H54 (cell line): ENCODE measurements around the gene TMEFF2.

Source experiments
- DNase-seq: peaks from one replicate; pipeline ENCODE4 v3.0.0; 2011; ENCODE audit warnings: low spot score, mixed read lengths; ENCODE audit not compliant: insufficient read length
- FAIRE-seq: peaks from 3 replicates; lab custom pipeline; 2011; peaks lifted over from hg19 to GRCh38; lab: Jason Lieb, UNC
- POLR2A ChIP-seq: IDR thresholded peaks from 2 replicates; pipeline ENCODE4 v1.6.1; 2011; ENCODE audit warnings: low read depth, mild to moderate bottlenecking, low read length

The TMEFF2 gene

GRCh38 chr2:192047315-192048107 is 147.2 kb downstream of the TMEFF2 start:
- DNase-seq (no peak), FAIRE-seq (no peak)
- no peak for TF ChIP-seq POLR2A

DNA sequence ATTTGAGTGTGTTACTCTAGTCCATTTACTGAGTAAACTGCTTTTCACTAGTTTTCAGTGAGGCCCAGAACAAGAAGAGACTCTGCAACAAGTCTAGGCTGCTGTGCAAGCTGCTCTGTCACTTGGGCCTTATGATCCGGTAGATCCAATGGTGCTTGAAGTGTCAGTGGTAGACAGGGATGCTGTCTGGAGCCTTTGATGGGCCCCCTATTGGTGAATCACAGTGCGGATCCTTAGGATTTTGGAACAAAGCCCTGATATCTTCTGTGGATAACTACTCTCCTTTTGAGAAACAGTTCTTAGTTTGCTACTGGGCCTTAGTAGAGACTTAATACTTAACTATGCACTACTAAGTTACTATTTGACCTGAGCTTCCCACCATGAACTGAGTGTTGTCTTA is 150.2 kb downstream of the TMEFF2 start:
- TF ChIP-seq POLR2A = no peak
- FAIRE-seq (no peak), DNase-seq (no peak)

DNA sequence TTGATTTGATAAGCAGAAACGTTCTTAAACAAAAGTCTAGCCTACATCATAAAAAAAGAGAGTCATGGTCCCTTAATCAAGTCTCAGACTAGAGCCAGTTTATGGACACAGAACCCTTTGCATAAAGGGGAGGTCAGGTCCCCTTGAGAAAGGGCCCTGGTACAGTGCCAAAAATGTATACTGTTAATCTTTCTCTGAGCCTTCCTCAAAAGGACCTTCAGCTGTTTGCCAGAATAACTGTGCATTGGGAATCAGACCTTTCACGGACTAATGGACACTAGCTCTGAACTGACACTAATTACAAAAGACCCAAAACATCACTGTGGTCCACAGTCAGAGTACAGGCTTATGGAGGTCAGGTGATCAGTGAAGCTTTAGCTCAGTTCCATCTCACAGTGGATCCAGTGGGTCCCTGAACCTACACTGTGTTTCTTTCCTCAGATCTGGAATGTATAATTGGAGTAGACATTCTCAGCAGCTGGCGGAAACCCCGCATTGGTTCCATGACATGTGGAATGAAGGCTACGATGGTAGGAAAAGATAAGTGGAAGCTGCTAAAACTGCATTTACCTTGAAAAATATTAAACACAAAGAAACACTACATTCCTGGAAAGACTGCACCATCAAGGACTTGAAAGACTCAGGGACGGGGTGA is 151.4 kb downstream of the TMEFF2 start:
- TF ChIP-seq POLR2A = no peak
- FAIRE-seq = no peak
- no peak for DNase-seq

DNA sequence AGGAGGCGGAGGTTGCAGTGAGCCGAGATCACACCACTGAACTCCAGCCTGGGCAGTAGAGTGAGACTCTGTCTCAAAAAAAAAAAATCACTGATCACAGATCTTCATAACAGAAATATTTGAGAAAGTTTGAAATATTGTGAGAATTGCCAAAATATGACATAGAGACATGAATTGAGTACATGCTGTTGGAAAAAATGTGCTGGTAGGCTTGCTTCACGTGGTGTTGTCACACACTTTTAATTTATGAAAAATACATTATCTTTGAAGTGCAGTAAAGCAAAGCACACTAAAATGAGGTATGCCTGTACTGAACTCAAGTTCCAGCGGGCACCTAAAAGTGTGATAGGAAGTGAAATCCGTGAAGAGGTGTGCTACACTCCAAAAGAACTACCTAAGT is 152.6 kb downstream of the TMEFF2 start:
- no peak for TF ChIP-seq POLR2A
- FAIRE-seq (no peak), DNase-seq (no peak)

- TF ChIP-seq POLR2A = no peak
- no peak for FAIRE-seq
- no peak for DNase-seq
Measured at GRCh38 chr2:192038110-192038509, 156.6 kb downstream of the TMEFF2 start.

GRCh38 chr2:192035731-192036442 is 158.8 kb downstream of the TMEFF2 start:
- FAIRE-seq (peak; percentile 74), DNase-seq (peak; percentile 2)
- no peak for TF ChIP-seq POLR2A

DNA sequence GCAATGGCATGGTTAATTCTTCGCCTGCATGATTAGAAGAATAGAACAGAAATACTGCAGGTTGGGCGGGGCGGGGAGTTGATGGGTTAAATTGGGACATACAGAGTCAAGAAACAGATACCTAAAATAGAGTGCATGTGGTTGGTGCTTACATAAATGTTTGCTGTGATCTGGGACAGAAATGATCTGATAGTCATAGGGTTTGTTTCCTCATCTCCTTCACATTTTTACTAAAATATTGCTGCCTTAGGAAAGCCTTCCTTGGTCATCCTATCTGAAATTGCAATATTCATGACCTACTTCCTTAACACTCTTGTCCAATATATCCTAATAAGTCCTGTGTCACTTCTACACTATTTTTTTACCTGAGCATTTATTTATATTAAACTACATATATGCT is 163.9 kb downstream of the TMEFF2 start:
- DNase-seq (no peak), FAIRE-seq (no peak)

DNA sequence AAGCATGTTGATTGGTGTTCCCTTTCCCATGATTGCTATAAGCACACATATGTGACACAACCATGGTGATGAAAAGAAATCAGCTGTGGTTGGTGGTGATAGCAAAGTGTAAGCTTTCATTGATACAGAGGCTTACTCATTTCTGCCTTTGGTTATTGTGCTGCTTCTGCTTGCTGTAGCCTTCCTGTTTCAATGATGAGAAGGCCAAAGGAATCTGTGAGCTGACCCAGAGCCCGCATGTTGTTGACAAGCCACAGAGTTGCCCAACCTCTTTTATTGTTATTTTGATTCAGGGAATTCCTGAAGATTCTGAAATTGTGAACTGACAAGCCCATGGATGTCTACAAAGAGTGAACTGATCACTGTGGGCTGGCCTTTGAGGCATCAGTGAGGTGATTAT is 164.4 kb downstream of the TMEFF2 start:
- no peak for TF ChIP-seq POLR2A
- DNase-seq (no peak), FAIRE-seq (no peak)

More for the DNA sequence above, 163.9 kb downstream of the TMEFF2 start:
- TF ChIP-seq POLR2A = no peak

- peak; percentile 6 for FAIRE-seq
- DNase-seq = peak; percentile 5
- TF ChIP-seq POLR2A = no peak
Measured at GRCh38 chr2:192029089-192029488, 165.6 kb downstream of the TMEFF2 start.

DNA sequence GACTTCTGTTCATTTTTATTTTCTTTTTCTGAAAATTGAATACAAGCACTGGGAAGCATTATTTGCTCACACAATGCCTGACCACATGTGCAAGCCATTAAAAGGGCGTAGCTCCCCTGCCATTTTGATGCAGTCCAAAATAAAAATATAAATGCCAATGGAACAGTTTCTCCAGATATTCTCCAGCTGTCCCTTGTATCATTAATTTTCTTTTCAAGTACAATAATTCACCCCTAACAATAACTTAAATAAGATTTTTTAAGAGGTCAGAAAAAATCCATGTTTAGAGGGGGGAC is 168.0 kb downstream of the TMEFF2 start:
- TF ChIP-seq POLR2A = no peak
- no peak for FAIRE-seq
- DNase-seq = no peak

DNA sequence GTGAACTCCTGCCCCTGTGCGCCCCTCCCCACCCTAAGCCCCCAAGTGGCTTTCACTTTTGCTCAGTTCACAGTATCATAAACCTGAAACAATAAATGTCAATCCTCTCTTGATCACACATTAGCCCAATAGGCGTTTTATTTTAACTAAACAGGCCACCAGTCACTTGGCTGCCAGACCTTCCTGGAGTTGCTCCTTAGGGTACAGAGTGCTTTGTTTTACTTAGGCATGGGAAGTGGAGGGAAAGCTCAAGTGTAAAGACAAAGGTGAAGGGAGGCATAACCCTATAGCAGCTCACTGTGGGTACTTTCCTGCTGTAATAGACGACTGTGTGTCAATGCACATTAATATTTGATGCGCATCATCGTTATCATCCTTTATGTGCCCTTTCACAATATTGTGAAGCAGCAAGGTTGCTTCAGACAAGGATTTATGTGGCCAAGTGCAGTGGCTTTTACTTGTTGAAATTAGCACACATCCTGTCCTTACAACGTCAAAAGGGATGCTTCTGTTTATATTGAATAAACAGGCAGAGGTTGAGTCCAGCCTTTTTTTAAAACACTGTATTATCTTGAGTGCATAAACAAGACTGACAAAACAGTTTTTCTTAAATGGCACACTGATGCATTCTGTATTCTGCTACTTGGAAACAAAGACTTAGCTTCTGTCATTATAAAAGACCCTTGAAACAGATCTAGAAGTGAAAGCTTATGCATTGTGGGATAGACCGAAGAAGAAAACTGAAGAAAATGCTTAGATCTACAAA is 168.5 kb downstream of the TMEFF2 start:
- DNase-seq (no peak), FAIRE-seq (no peak)
- no peak for TF ChIP-seq POLR2A

GRCh38 chr2:192025637-192026036 is 169.1 kb downstream of the TMEFF2 start:
- no peak for TF ChIP-seq POLR2A
- FAIRE-seq (no peak), DNase-seq (no peak)

DNA sequence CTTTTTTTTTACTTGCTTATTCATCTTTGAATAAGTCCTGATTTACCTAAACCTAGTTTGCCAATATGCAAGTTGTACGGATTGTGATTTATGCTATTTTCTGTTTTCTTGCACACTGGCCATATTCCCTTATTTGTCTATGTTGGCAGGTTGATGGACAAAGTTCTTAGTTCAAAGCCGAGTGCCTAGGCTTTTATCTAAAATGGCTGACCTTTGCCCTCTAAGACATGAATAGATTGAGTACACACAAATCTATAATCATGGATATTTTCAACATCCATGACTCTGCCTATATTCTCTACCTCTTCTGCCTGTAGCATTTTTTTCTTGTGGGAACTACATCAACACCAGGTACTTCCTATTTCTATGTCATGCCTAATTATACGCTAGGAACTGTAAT is 171.7 kb downstream of the TMEFF2 start:
- no peak for FAIRE-seq
- DNase-seq = no peak
- TF ChIP-seq POLR2A = no peak

DNA sequence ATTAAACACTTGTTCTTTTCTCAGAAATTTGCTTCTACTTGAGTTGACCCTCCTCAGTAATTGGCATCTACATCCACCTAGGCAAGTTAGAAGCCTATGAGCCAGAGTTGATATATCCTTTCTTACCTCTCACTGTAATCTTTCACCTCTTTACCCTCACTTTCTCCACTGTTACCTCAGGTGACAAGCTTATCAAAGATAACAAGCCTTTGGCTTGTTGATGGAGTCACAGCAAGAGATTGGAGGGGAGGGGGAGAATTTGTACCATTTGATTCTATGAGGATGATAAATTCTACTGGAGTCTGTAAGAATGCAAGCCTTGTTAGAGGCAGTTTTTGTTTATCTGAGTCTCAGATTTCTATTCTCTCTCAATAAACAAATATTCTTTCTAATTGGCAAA is 176.9 kb downstream of the TMEFF2 start:
- DNase-seq (no peak), FAIRE-seq (no peak)
- no peak for TF ChIP-seq POLR2A
